Dedifferentiated amniotic fluid mesenchymal stem cell (primary cell): ENCODE data around the gene SEPTIN11.

Source experiments
- DNase-seq: peaks from one replicate; pipeline ENCODE4 v3.0.0-alpha.2; 2016; ENCODE audit errors: extremely low spot score

SEPTIN11 gene

GRCh38 chr4:76979236-76979635 lies 29.7 kb downstream of the SEPTIN11 start:
- no peak for DNase-seq

GRCh38 chr4:76980261-76980660 lies 30.7 kb downstream of the SEPTIN11 start:
- DNase-seq: no peak

GRCh38 chr4:76981644-76982043 lies 32.1 kb downstream of the SEPTIN11 start:
- DNase-seq: no peak

GRCh38 chr4:76982638-76983584 lies 33.4 kb downstream of the SEPTIN11 start:
- no peak for DNase-seq

- peak; percentile 26 for DNase-seq
These were observed 34.6 kb downstream of the SEPTIN11 start for GRCh38 chr4:76984127-76984526.

- peak; percentile 99 for DNase-seq
These were observed 35.2 kb downstream of the SEPTIN11 start for GRCh38 chr4:76984788-76985211.

GRCh38 chr4:76987153-76987591 lies 37.6 kb downstream of the SEPTIN11 start:
- peak; percentile 97 for DNase-seq

- peak; percentile 35 for DNase-seq
These were observed 38.1 kb downstream of the SEPTIN11 start for GRCh38 chr4:76987685-76988084.

- no peak for DNase-seq
These were observed 40.0 kb downstream of the SEPTIN11 start for GRCh38 chr4:76989391-76990061.

- peak; percentile 74 for DNase-seq
These were observed 40.9 kb downstream of the SEPTIN11 start for GRCh38 chr4:76990288-76991080.

GRCh38 chr4:76991161-76991660 lies 41.7 kb downstream of the SEPTIN11 start:
- no peak for DNase-seq

GRCh38 chr4:76993787-76994641 lies 44.5 kb downstream of the SEPTIN11 start:
- DNase-seq: no peak

- no peak for DNase-seq
These were observed 46.2 kb downstream of the SEPTIN11 start for GRCh38 chr4:76995776-76996175.

- no peak for DNase-seq
These were observed 46.9 kb downstream of the SEPTIN11 start for GRCh38 chr4:76996445-76996844.

- DNase-seq: no peak
These were observed 47.5 kb downstream of the SEPTIN11 start for GRCh38 chr4:76997077-76997476.

GRCh38 chr4:76997532-76997931 lies 48.0 kb downstream of the SEPTIN11 start:
- no peak for DNase-seq

- DNase-seq: peak; percentile 53
These were observed 48.8 kb downstream of the SEPTIN11 start for GRCh38 chr4:76998251-76998901.
